Measurements from ENCODE around the gene ARHGAP9.

DNA sequence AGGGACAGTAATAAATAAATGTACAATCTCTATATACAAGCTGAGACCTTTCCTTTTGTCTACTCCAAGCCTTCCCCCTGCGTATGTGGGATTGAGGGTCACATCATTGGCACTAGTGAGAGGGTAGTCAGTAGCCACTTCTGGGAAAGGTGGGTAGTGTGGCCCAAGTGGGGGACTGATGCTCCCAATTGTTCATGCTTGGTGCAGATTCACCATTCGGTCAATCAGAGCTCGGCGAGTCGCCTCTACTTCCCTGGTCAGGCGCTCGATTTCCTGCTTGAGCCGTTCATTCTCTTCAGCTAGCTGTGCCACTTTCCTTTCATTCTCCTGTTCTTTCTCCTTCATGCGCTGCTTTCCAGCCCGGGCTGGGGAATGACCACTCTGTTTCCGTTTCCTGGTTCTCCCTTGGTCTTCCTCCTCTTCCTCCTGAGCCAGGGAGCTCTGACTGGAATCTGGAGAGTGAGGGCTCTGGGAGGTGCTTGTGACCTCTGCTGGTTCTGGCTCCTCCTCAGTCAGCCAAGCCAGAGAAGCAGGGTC, 37.0 kb upstream of the ARHGAP9 start:
- TF ChIP-seq, protein P1, sequence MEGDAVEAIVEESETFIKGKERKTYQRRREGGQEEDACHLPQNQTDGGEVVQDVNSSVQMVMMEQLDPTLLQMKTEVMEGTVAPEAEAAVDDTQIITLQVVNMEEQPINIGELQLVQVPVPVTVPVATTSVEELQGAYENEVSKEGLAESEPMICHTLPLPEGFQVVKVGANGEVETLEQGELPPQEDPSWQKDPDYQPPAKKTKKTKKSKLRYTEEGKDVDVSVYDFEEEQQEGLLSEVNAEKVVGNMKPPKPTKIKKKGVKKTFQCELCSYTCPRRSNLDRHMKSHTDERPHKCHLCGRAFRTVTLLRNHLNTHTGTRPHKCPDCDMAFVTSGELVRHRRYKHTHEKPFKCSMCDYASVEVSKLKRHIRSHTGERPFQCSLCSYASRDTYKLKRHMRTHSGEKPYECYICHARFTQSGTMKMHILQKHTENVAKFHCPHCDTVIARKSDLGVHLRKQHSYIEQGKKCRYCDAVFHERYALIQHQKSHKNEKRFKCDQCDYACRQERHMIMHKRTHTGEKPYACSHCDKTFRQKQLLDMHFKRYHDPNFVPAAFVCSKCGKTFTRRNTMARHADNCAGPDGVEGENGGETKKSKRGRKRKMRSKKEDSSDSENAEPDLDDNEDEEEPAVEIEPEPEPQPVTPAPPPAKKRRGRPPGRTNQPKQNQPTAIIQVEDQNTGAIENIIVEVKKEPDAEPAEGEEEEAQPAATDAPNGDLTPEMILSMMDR (IDR thresholded peaks at IDR 0.05; ENCODE audit: control extremely low read depth in 1 of 3, insufficient read depth in 1 of 3, low read depth in 1 of 3, low read length in 3 of 3), result no peak
- TF ChIP-seq POLR2A (IDR thresholded peaks at IDR 0.05; ENCODE audit: control extremely low read depth in 1 of 2, low read depth in 2 of 2, low read length in 2 of 2) (no peak; a peak in 1 of 3 replicates), TAF1 (IDR thresholded peaks at IDR 0.05; ENCODE audit: low read depth, low read length) (no peak), PHF8 (conservative IDR thresholded peaks at IDR 0.05; ENCODE audit: low read depth, low read length) (no peak), JUN (IDR thresholded peaks at IDR 0.05; ENCODE audit: low read depth, low read length) (no peak), CHD1 (IDR thresholded peaks at IDR 0.05; ENCODE audit: low read depth, low read length) (no peak), POLR2AphosphoS5 (IDR thresholded peaks at IDR 0.05; ENCODE audit: low read depth, low read length) (peak; percentile 42), ZNF274 (IDR thresholded peaks at IDR 0.05; ENCODE audit: borderline replicate concordance, extremely low read depth, low read length) (no peak), JUND (IDR thresholded peaks at IDR 0.05; ENCODE audit: low read length) (no peak), BACH1 (IDR thresholded peaks at IDR 0.05; ENCODE audit: low read length) (no peak), KDM1A (IDR thresholded peaks at IDR 0.05; ENCODE audit: borderline replicate concordance, low read length) (no peak), EZH2 (IDR thresholded peaks at IDR 0.05; ENCODE audit: low read depth, low read length, severe bottlenecking) (no peak)
- TF ChIP-seq, protein P2, sequence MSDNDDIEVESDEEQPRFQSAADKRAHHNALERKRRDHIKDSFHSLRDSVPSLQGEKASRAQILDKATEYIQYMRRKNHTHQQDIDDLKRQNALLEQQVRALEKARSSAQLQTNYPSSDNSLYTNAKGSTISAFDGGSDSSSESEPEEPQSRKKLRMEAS (IDR thresholded peaks at IDR 0.05), result no peak

Measured in H1 (cell line).